HEK293 (cell line): ENCODE measurements around the gene ERMARD.

ENCODE experiments used
- KLF8 ChIP-seq: fragments of 450-650 bp; formaldehyde crosslinking; IDR thresholded peaks from 2 replicates; pipeline ENCODE4 v1.5.1; 2016; ENCODE audit warnings: missing biosample characterization, missing genetic modification characterization
- MEIS1 ChIP-seq: sonication (generic); formaldehyde crosslinking; IDR thresholded peaks from 2 replicates; pipeline ENCODE4 v1.8.1; 2022; ENCODE audit warnings: missing genetic modification reagents, mild to moderate bottlenecking, borderline replicate concordance
- SCRT2 ChIP-seq: fragments of 450-650 bp; formaldehyde crosslinking; IDR thresholded peaks from 2 replicates; pipeline ENCODE4 v1.5.1; 2016; ENCODE audit warnings: missing biosample characterization, missing genetic modification characterization
- SP2 ChIP-seq: fragments of 450-650 bp; formaldehyde crosslinking; IDR thresholded peaks from 2 replicates; pipeline ENCODE4 v1.5.1; 2016; ENCODE audit warnings: missing biosample characterization, missing genetic modification characterization
- SP3 ChIP-seq: fragments of 450-650 bp; formaldehyde crosslinking; IDR thresholded peaks from 2 replicates; pipeline ENCODE4 v1.5.1; 2016; ENCODE audit warnings: missing biosample characterization, missing genetic modification characterization
- YY1 ChIP-seq: fragments of 450-650 bp; formaldehyde crosslinking; IDR thresholded peaks from 2 replicates; pipeline ENCODE4 v1.5.1; 2018; ENCODE audit warnings: missing biosample characterization, missing genetic modification characterization
- YY2 ChIP-seq: fragments of 450-650 bp; formaldehyde crosslinking; IDR thresholded peaks from 2 replicates; pipeline ENCODE4 v1.5.1; 2016; ENCODE audit warnings: missing biosample characterization, missing genetic modification characterization
- ZBTB1 ChIP-seq: fragments of 450-650 bp; formaldehyde crosslinking; IDR thresholded peaks from 2 replicates; pipeline ENCODE4 v1.5.1; 2016; ENCODE audit warnings: missing biosample characterization, missing genetic modification characterization
- ZFP69B ChIP-seq: fragments of 450-650 bp; formaldehyde crosslinking; IDR thresholded peaks from 2 replicates; pipeline ENCODE4 v1.5.1; 2016; ENCODE audit warnings: missing biosample characterization, missing genetic modification characterization
- ZNF146 ChIP-seq: fragments of 450-650 bp; formaldehyde crosslinking; IDR thresholded peaks from 2 replicates; pipeline ENCODE4 v1.5.1; 2016; ENCODE audit warnings: missing biosample characterization, missing genetic modification characterization
- ZNF157 ChIP-seq: fragments of 450-650 bp; formaldehyde crosslinking; IDR thresholded peaks from 2 replicates; pipeline ENCODE4 v1.5.1; 2016; ENCODE audit warnings: missing biosample characterization, missing genetic modification characterization
- ZNF169 ChIP-seq: fragments of 450-650 bp; formaldehyde crosslinking; IDR thresholded peaks from 2 replicates; pipeline ENCODE4 v1.5.1; 2016; ENCODE audit warnings: missing biosample characterization, missing genetic modification characterization
- ZNF19 ChIP-seq: fragments of 450-650 bp; formaldehyde crosslinking; IDR thresholded peaks from 2 replicates; pipeline ENCODE4; 2016; ENCODE audit warnings: missing biosample characterization, missing genetic modification characterization, low read depth
- ZNF202 ChIP-seq: fragments of 450-650 bp; formaldehyde crosslinking; IDR thresholded peaks from 2 replicates; pipeline ENCODE4 v1.5.1; 2016; ENCODE audit warnings: missing biosample characterization, missing genetic modification characterization, borderline replicate concordance
- ZNF24 ChIP-seq: fragments of 450-650 bp; formaldehyde crosslinking; IDR thresholded peaks from 2 replicates; pipeline ENCODE4 v1.5.1; 2016; ENCODE audit warnings: missing biosample characterization, missing genetic modification characterization
- ZNF302 ChIP-seq: fragments of 450-650 bp; formaldehyde crosslinking; IDR thresholded peaks from 2 replicates; pipeline ENCODE4 v1.5.1; 2016; ENCODE audit warnings: missing biosample characterization, missing genetic modification characterization, low read depth
- ZNF324 ChIP-seq: fragments of 450-650 bp; formaldehyde crosslinking; IDR thresholded peaks from 2 replicates; pipeline ENCODE4 v1.5.1; 2016; ENCODE audit warnings: missing biosample characterization, missing genetic modification characterization
- ZNF350 ChIP-seq: fragments of 450-650 bp; formaldehyde crosslinking; IDR thresholded peaks from 2 replicates; pipeline ENCODE4 v1.5.0; 2017; ENCODE audit warnings: missing biosample characterization, mild to moderate bottlenecking, missing genetic modification characterization
- ZNF391 ChIP-seq: fragments of 450-650 bp; formaldehyde crosslinking; IDR thresholded peaks from 2 replicates; pipeline ENCODE4 v1.5.1; 2016; ENCODE audit warnings: low read depth, missing biosample characterization, missing genetic modification characterization, borderline replicate concordance
- ZNF404 ChIP-seq: fragments of 450-650 bp; formaldehyde crosslinking; IDR thresholded peaks from 2 replicates; pipeline ENCODE4 v1.5.1; 2017; ENCODE audit warnings: missing biosample characterization, missing genetic modification characterization
- ZNF521 ChIP-seq: fragments of 450-650 bp; formaldehyde crosslinking; IDR thresholded peaks from 2 replicates; pipeline ENCODE4 v1.5.1; 2017; ENCODE audit warnings: missing biosample characterization, mild to moderate bottlenecking, missing genetic modification characterization
- ZNF549 ChIP-seq: fragments of 450-650 bp; IDR thresholded peaks from 2 replicates; pipeline ENCODE4 v1.5.1; 2018; ENCODE audit warnings: missing biosample characterization, missing genetic modification characterization, mild to moderate bottlenecking, inconsistent platforms, moderate library complexity
- ZNF561 ChIP-seq: fragments of 450-650 bp; IDR thresholded peaks from 2 replicates; pipeline ENCODE4 v1.5.1; 2018; ENCODE audit warnings: missing biosample characterization, missing genetic modification characterization, borderline replicate concordance
- ZNF670 ChIP-seq: fragments of 450-650 bp; formaldehyde crosslinking; IDR thresholded peaks from 2 replicates; pipeline ENCODE4 v1.5.1; 2016; ENCODE audit warnings: missing biosample characterization, missing genetic modification characterization, low read depth
- ZNF76 ChIP-seq: fragments of 450-650 bp; formaldehyde crosslinking; IDR thresholded peaks from 2 replicates; pipeline ENCODE4; 2016; ENCODE audit warnings: low read depth, missing biosample characterization, missing genetic modification characterization, borderline replicate concordance
- ZNF785 ChIP-seq: fragments of 450-650 bp; formaldehyde crosslinking; IDR thresholded peaks from 2 replicates; pipeline ENCODE4 v1.5.1; 2016; ENCODE audit warnings: missing biosample characterization, missing genetic modification characterization
- TF ChIP-seq, protein P1 (sequence below): fragments of 450-650 bp; formaldehyde crosslinking; IDR thresholded peaks from 2 replicates; pipeline ENCODE4 v1.5.1; 2016; ENCODE audit warnings: missing biosample characterization, missing genetic modification characterization
- TF ChIP-seq, protein P2 (sequence below): fragments of 450-650 bp; formaldehyde crosslinking; IDR thresholded peaks from 2 replicates; pipeline ENCODE4 v1.5.1; 2017; ENCODE audit warnings: missing biosample characterization, missing genetic modification characterization
- TF ChIP-seq, protein P3 (sequence below): fragments of 450-650 bp; formaldehyde crosslinking; IDR thresholded peaks from 2 replicates; pipeline ENCODE4 v1.5.1; 2016; ENCODE audit warnings: missing biosample characterization, missing genetic modification characterization
- TF ChIP-seq, protein P4 (sequence below): fragments of 450-650 bp; formaldehyde crosslinking; IDR thresholded peaks from 2 replicates; pipeline ENCODE4 v1.5.1; 2016; ENCODE audit warnings: missing biosample characterization, missing genetic modification characterization
- TF ChIP-seq, protein P5 (sequence below): fragments of 450-650 bp; IDR thresholded peaks from 2 replicates; pipeline ENCODE4 v1.5.1; 2018; ENCODE audit warnings: missing biosample characterization, mild to moderate bottlenecking, missing genetic modification characterization

Gene ERMARD

DNA sequence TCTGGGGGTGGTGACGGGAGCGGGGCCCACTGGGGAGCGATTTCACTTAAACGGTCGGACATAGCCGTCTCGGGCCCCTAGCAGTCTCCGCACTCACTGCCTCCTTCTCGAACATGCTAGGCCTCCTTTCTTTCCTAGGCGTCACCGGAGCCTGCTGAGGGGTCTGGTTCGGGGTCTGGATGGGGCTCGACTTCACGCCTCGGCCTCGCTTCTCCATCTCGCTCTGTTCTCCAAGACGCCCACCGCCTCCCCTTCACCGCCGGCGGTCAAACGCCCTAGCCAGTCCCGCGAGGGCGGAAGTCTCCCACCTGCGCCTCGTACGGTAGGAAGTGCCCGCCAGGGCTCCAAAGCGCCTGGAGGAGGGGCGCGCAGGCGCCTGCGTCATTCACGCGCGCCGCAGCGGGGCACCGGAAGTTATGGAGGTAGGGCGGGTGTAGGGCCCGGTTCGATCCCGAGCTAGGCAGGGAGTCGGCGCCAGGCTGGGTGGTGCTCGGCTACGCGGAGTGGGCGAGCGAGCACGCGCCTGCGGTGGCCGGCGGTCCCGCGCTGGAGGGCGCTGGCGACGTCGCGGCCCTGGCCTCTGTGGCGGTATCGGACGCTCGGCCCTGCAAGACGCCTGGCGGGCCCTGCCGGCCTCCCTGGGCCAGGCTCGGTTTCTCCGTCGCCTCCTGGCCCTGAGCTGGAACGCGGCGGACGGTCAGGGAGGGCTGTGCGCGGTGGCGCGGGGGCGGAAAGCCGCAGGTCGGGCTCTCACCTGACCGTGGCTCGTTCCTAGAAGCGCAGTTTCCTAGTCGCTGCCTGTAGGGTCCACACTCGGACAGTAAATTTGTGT, at the start of gene ERMARD, which contains the start of gene DYNLT2 (continued):
- TF ChIP-seq, protein P1, sequence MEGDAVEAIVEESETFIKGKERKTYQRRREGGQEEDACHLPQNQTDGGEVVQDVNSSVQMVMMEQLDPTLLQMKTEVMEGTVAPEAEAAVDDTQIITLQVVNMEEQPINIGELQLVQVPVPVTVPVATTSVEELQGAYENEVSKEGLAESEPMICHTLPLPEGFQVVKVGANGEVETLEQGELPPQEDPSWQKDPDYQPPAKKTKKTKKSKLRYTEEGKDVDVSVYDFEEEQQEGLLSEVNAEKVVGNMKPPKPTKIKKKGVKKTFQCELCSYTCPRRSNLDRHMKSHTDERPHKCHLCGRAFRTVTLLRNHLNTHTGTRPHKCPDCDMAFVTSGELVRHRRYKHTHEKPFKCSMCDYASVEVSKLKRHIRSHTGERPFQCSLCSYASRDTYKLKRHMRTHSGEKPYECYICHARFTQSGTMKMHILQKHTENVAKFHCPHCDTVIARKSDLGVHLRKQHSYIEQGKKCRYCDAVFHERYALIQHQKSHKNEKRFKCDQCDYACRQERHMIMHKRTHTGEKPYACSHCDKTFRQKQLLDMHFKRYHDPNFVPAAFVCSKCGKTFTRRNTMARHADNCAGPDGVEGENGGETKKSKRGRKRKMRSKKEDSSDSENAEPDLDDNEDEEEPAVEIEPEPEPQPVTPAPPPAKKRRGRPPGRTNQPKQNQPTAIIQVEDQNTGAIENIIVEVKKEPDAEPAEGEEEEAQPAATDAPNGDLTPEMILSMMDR (tag by site-specific recombination): peak; percentile 65
- peak; percentile 76 for TF ChIP-seq ZNF561 (tag by site-specific recombination)
- TF ChIP-seq KLF8 (tag by site-specific recombination): peak; percentile 94
- TF ChIP-seq SP2: peak; percentile 95
- TF ChIP-seq YY1 (tag by site-specific recombination): peak; percentile 80
- 0 out of 2 replicates have a peak, but pooled peaks have one; percentile 40 for TF ChIP-seq YY2
- no peak for TF ChIP-seq ZNF350 (tag by site-specific recombination)
- TF ChIP-seq, protein P2, sequence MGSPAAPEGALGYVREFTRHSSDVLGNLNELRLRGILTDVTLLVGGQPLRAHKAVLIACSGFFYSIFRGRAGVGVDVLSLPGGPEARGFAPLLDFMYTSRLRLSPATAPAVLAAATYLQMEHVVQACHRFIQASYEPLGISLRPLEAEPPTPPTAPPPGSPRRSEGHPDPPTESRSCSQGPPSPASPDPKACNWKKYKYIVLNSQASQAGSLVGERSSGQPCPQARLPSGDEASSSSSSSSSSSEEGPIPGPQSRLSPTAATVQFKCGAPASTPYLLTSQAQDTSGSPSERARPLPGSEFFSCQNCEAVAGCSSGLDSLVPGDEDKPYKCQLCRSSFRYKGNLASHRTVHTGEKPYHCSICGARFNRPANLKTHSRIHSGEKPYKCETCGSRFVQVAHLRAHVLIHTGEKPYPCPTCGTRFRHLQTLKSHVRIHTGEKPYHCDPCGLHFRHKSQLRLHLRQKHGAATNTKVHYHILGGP (tag by site-specific recombination): no peak
- peak; percentile 41; the same call in 1 of the 2 replicates for TF ChIP-seq ZNF324 (tag by site-specific recombination)
- TF ChIP-seq ZNF76 (tag by site-specific recombination): peak; percentile 52; the same call in 1 of the 2 replicates
- peak; percentile 67 for TF ChIP-seq ZNF24
- no peak for TF ChIP-seq ZBTB1 (tag by site-specific recombination)
- no peak for TF ChIP-seq ZNF521
- TF ChIP-seq ZNF670 (tag by site-specific recombination): no peak
- peak; percentile 95 for TF ChIP-seq ZFP69B (tag by site-specific recombination)
- TF ChIP-seq ZNF202 (tag by site-specific recombination): no peak
- peak; percentile 60; the same call in 1 of the 2 replicates for TF ChIP-seq MEIS1 (CRISPR knock-in tag)
- TF ChIP-seq ZNF391 (tag by site-specific recombination): peak; percentile 21; the same call in 1 of the 2 replicates
- TF ChIP-seq ZNF146 (tag by site-specific recombination): no peak
- TF ChIP-seq ZNF785 (tag by site-specific recombination): no peak
- TF ChIP-seq ZNF302 (tag by site-specific recombination): no peak
- TF ChIP-seq, protein P3, sequence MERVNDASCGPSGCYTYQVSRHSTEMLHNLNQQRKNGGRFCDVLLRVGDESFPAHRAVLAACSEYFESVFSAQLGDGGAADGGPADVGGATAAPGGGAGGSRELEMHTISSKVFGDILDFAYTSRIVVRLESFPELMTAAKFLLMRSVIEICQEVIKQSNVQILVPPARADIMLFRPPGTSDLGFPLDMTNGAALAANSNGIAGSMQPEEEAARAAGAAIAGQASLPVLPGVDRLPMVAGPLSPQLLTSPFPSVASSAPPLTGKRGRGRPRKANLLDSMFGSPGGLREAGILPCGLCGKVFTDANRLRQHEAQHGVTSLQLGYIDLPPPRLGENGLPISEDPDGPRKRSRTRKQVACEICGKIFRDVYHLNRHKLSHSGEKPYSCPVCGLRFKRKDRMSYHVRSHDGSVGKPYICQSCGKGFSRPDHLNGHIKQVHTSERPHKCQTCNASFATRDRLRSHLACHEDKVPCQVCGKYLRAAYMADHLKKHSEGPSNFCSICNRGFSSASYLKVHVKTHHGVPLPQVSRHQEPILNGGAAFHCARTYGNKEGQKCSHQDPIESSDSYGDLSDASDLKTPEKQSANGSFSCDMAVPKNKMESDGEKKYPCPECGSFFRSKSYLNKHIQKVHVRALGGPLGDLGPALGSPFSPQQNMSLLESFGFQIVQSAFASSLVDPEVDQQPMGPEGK: peak; percentile 51
- TF ChIP-seq ZNF157 (tag by site-specific recombination): no peak
- TF ChIP-seq, protein P4, sequence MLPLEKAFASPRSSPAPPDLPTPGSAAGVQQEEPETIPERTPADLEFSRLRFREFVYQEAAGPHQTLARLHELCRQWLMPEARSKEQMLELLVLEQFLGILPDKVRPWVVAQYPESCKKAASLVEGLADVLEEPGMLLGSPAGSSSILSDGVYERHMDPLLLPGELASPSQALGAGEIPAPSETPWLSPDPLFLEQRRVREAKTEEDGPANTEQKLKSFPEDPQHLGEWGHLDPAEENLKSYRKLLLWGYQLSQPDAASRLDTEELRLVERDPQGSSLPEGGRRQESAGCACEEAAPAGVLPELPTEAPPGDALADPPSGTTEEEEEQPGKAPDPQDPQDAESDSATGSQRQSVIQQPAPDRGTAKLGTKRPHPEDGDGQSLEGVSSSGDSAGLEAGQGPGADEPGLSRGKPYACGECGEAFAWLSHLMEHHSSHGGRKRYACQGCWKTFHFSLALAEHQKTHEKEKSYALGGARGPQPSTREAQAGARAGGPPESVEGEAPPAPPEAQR (tag by site-specific recombination): no peak
- no peak for TF ChIP-seq ZNF549
- TF ChIP-seq SCRT2: peak; percentile 9; the same call in 1 of the 2 replicates
- peak; percentile 80 for TF ChIP-seq SP3 (tag by site-specific recombination)
- no peak for TF ChIP-seq ZNF19 (tag by site-specific recombination)
- TF ChIP-seq ZNF404 (tag by site-specific recombination): no peak
- no peak for TF ChIP-seq ZNF169 (tag by site-specific recombination)
- TF ChIP-seq, protein P5, sequence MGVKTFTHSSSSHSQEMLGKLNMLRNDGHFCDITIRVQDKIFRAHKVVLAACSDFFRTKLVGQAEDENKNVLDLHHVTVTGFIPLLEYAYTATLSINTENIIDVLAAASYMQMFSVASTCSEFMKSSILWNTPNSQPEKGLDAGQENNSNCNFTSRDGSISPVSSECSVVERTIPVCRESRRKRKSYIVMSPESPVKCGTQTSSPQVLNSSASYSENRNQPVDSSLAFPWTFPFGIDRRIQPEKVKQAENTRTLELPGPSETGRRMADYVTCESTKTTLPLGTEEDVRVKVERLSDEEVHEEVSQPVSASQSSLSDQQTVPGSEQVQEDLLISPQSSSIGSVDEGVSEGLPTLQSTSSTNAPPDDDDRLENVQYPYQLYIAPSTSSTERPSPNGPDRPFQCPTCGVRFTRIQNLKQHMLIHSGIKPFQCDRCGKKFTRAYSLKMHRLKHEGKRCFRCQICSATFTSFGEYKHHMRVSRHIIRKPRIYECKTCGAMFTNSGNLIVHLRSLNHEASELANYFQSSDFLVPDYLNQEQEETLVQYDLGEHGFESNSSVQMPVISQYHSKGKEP (tag by site-specific recombination): 0 out of 2 replicates have a peak, but pooled peaks have one; percentile 7
